Panc1 (cell line): ENCODE results near the gene JCHAIN. TPM values are rescaled to one million over a fixed set of nuclear protein-coding genes. Genes with fewer than 3 reads are reported as not detected.

ENCODE experiments used
- ATAC-seq: fragments of 200-7000 bp; cut with Tn5 transposase; 2 replicates; pipeline ENCODE4 v1.9.1; 2020; ENCODE audit warnings: mild to moderate bottlenecking, moderate library complexity
- BruUV-seq: library from RNA; stranded (reverse); fragments of 400-500 nt; replicated peaks from 2 replicates; lab custom pipeline; 2021; lab: Mats Ljungman, UMichigan
- CTCF ChIA-PET: fragments of 300-600 bp; sonication (Branson Sonifier 250); formaldehyde crosslinking; loops from one replicate; lab custom pipeline; 2022; ENCODE audit warnings: antibody characterized with exemption; lab: Charles Lee
- POLR2A ChIA-PET: fragments of 300-600 bp; sonication (Branson Sonifier 250); formaldehyde crosslinking; loops from one replicate; lab custom pipeline; 2022; ENCODE audit warnings: antibody characterized with exemption; lab: Charles Lee
- DNase-seq: peaks from one replicate; pipeline ENCODE4 v3.0.0-alpha.2; 2010; ENCODE audit warnings: low read depth, low spot score
- H3K27ac ChIP-seq: 2 replicates; pipeline ENCODE4 v1.5.1; 2011; ENCODE audit warnings: mild to moderate bottlenecking, low read length, inconsistent platforms
- H3K27me3 ChIP-seq: fragments of 200-500 bp; sonication (Bioruptor generic); 2 replicates; pipeline ENCODE4 v1.6.0; 2014; ENCODE audit warnings: low read length, inconsistent platforms; ENCODE audit not compliant: control insufficient read depth, insufficient read depth
- H3K36me3 ChIP-seq: fragments of 200-500 bp; sonication (Bioruptor generic); 2 replicates; pipeline ENCODE4 v1.5.1; 2014; ENCODE audit warnings: inconsistent platforms, mild to moderate bottlenecking, low read length, moderate library complexity; ENCODE audit not compliant: control insufficient read depth, insufficient read depth
- H3K4me1 ChIP-seq: 2 replicates; pipeline ENCODE4 v1.5.1; 2011; ENCODE audit warnings: inconsistent platforms, mild to moderate bottlenecking, low read length, moderate library complexity; ENCODE audit not compliant: control insufficient read depth, insufficient read depth
- H3K4me3 ChIP-seq, 2 experiments: 2 replicates each; pipeline ENCODE4 v1.5.1; 2011 to 2012; ENCODE audit warnings: low read depth in 2 of 2, low read length in 2 of 2, mild to moderate bottlenecking in 2 of 2, inconsistent platforms in 1 of 2, moderate library complexity in 1 of 2
- H3K9me3 ChIP-seq: fragments of 200-500 bp; sonication (Bioruptor generic); 2 replicates; pipeline ENCODE4 v1.5.1; 2014; ENCODE audit warnings: low read depth, mild to moderate bottlenecking, inconsistent platforms, low read length, moderate library complexity; ENCODE audit not compliant: control insufficient read depth, insufficient read depth
- POLR2AphosphoS5 ChIP-seq: IDR thresholded peaks from 2 replicates; pipeline ENCODE4 v1.6.1; 2012; ENCODE audit warnings: mild to moderate bottlenecking, low read depth, low read length, moderate library complexity
- SIN3A ChIP-seq: IDR thresholded peaks from 2 replicates; pipeline ENCODE4 v1.6.1; 2012; ENCODE audit warnings: low read depth, mild to moderate bottlenecking, low read length, moderate library complexity, borderline replicate concordance; ENCODE audit not compliant: insufficient read depth
- TCF7L2 ChIP-seq: IDR thresholded peaks from 2 replicates; pipeline ENCODE4 v1.6.1; 2011; ENCODE audit warnings: mild to moderate bottlenecking, low read depth, low read length, inconsistent platforms
- in situ Hi-C: cut with HindIII; loops from 2 replicates; pipeline ENCODE4 v1.10.0; 2016; ENCODE audit warnings: low sequenced_read_pairs, low pct_unique_long_range_greater_than_20kb
- intact Hi-C: fragments of 100-400 bp; cut with micrococcal nuclease; formaldehyde crosslinking; loops from one replicate; pipeline ENCODE4 v1.10.0; 2022; ENCODE audit not compliant: unreplicated experiment
- total RNA-seq: library from RNA; stranded (reverse); gene quantifications from one replicate; pipeline ENCODE4 v1.2.1, GENCODE V29; 2021; ENCODE audit not compliant: unreplicated experiment
- TF ChIP-seq, protein P1 (sequence below), 2 experiments: IDR thresholded peaks; 2 replicates each; pipeline ENCODE4 v1.6.1; 2011 to 2012; ENCODE audit warnings: low read depth in 2 of 2, control low read depth in 1 of 2, low read length in 1 of 2, mild to moderate bottlenecking in 1 of 2, moderate library complexity in 1 of 2; ENCODE audit not compliant: insufficient read depth in 1 of 2
- TF ChIP-seq, protein P2 (sequence below): fragments of 450-650 bp; IDR thresholded peaks from 2 replicates; pipeline ENCODE4 v1.5.1; 2017; ENCODE audit warnings: mild to moderate bottlenecking

The JCHAIN gene
- total RNA-seq, 1 experiment from 2014 or later: 0.36 TPM

GRCh38 chr4:70714079-70714887, 48.0 kb upstream of the JCHAIN start:
- H3K27me3 ChIP-seq: no peaks in the 10 kb centered on the region
- H3K36me3 ChIP-seq: no peaks in the 10 kb centered on the region
- ChIA-PET POLR2A (no interaction called here), CTCF (no interaction called here)
- ATAC-seq: no peak
- H3K9me3 ChIP-seq: no peaks in the 10 kb centered on the region
- H3K4me1 ChIP-seq: peaks cover 6% of the 10 kb centered on the region
- intact Hi-C loops (no loop called here), in situ Hi-C loops (no loop called here)
- H3K27ac ChIP-seq: peak overlapping the region; percentile 49; the same call in 1 of the 2 replicates
- no TSS peak for BruUV-seq
- DNase-seq: no peak
- H3K4me3 ChIP-seq: no peak overlapping the region
- TF ChIP-seq POLR2AphosphoS5 (no peak), SIN3A (no peak), TCF7L2 (no peak)
- TF ChIP-seq, protein P1, sequence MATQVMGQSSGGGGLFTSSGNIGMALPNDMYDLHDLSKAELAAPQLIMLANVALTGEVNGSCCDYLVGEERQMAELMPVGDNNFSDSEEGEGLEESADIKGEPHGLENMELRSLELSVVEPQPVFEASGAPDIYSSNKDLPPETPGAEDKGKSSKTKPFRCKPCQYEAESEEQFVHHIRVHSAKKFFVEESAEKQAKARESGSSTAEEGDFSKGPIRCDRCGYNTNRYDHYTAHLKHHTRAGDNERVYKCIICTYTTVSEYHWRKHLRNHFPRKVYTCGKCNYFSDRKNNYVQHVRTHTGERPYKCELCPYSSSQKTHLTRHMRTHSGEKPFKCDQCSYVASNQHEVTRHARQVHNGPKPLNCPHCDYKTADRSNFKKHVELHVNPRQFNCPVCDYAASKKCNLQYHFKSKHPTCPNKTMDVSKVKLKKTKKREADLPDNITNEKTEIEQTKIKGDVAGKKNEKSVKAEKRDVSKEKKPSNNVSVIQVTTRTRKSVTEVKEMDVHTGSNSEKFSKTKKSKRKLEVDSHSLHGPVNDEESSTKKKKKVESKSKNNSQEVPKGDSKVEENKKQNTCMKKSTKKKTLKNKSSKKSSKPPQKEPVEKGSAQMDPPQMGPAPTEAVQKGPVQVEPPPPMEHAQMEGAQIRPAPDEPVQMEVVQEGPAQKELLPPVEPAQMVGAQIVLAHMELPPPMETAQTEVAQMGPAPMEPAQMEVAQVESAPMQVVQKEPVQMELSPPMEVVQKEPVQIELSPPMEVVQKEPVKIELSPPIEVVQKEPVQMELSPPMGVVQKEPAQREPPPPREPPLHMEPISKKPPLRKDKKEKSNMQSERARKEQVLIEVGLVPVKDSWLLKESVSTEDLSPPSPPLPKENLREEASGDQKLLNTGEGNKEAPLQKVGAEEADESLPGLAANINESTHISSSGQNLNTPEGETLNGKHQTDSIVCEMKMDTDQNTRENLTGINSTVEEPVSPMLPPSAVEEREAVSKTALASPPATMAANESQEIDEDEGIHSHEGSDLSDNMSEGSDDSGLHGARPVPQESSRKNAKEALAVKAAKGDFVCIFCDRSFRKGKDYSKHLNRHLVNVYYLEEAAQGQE (IDR thresholded peaks at IDR 0.05; ENCODE audit: insufficient read depth in 1 of 2, low read depth in 2 of 2, low read length in 1 of 2): no peak
- TF ChIP-seq, protein P2, sequence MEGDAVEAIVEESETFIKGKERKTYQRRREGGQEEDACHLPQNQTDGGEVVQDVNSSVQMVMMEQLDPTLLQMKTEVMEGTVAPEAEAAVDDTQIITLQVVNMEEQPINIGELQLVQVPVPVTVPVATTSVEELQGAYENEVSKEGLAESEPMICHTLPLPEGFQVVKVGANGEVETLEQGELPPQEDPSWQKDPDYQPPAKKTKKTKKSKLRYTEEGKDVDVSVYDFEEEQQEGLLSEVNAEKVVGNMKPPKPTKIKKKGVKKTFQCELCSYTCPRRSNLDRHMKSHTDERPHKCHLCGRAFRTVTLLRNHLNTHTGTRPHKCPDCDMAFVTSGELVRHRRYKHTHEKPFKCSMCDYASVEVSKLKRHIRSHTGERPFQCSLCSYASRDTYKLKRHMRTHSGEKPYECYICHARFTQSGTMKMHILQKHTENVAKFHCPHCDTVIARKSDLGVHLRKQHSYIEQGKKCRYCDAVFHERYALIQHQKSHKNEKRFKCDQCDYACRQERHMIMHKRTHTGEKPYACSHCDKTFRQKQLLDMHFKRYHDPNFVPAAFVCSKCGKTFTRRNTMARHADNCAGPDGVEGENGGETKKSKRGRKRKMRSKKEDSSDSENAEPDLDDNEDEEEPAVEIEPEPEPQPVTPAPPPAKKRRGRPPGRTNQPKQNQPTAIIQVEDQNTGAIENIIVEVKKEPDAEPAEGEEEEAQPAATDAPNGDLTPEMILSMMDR: no peak

GRCh38 chr4:70713453-70714078, 47.3 kb upstream of the JCHAIN start:
- no peaks in the 10 kb centered on the region for H3K9me3 ChIP-seq
- ATAC-seq (no peak), DNase-seq (no peak)
- no peaks in the 10 kb centered on the region for H3K27me3 ChIP-seq
- H3K36me3 ChIP-seq: no peaks in the 10 kb centered on the region
- in situ Hi-C loops: no loop called here
- intact Hi-C loops: no loop called here
- H3K4me3 ChIP-seq: no peak overlapping the region
- peaks cover 11% of the 10 kb centered on the region for H3K4me1 ChIP-seq
- peak overlapping the region; percentile 49; the same call in 1 of the 2 replicates for H3K27ac ChIP-seq
- ChIA-PET POLR2A (no interaction called here), CTCF (no interaction called here)
- TF ChIP-seq, protein P2: no peak
- TF ChIP-seq, protein P1 (IDR thresholded peaks at IDR 0.05; ENCODE audit: insufficient read depth in 1 of 2, low read depth in 2 of 2, low read length in 1 of 2): no peak
- TF ChIP-seq SIN3A (no peak), TCF7L2 (no peak), POLR2AphosphoS5 (no peak)
- BruUV-seq: no TSS peak
